Stimulated activated CD8-positive, alpha-beta memory T cell treated with anti-CD3 and anti-CD28 coated beads, Interleukin-12 subunit alpha, Interleukin-12 subunit beta, amount 100 ng/mL, for 1 hour (primary cell): ENCODE results near the gene TTC39B.

Experiments
- DNase-seq: peaks from one replicate; pipeline ENCODE4 v3.0.0-alpha.2; 2020; ENCODE audit warnings: low read depth

Gene TTC39B

GRCh38 chr9:15225564-15226126 is 81.4 kb downstream of the TTC39B start:
- no peak for DNase-seq

GRCh38 chr9:15222313-15222712 is 84.7 kb downstream of the TTC39B start:
- no peak for DNase-seq

- no peak for DNase-seq
Observed at GRCh38 chr9:15221746-15222145, 85.3 kb downstream of the TTC39B start.

GRCh38 chr9:15220658-15221318 is 86.2 kb downstream of the TTC39B start:
- no peak for DNase-seq

GRCh38 chr9:15219546-15219945 is 87.5 kb downstream of the TTC39B start:
- no peak for DNase-seq

- no peak for DNase-seq
Observed at GRCh38 chr9:15218994-15219393, 88.0 kb downstream of the TTC39B start.

- no peak for DNase-seq
Observed at GRCh38 chr9:15213249-15213648, 93.8 kb downstream of the TTC39B start.

- DNase-seq = no peak
Observed at GRCh38 chr9:15211815-15212495, 95.1 kb downstream of the TTC39B start.

GRCh38 chr9:15211160-15211814 is 95.7 kb downstream of the TTC39B start:
- DNase-seq = peak; percentile 47

- no peak for DNase-seq
Observed at GRCh38 chr9:15206903-15207696, 99.9 kb downstream of the TTC39B start.

- no peak for DNase-seq
Observed at GRCh38 chr9:15205632-15206420, 101.2 kb downstream of the TTC39B start.

GRCh38 chr9:15203581-15203980 is 103.4 kb downstream of the TTC39B start:
- no peak for DNase-seq

- DNase-seq = no peak
Observed at GRCh38 chr9:15200111-15200510, 106.9 kb downstream of the TTC39B start.

- DNase-seq = no peak
Observed at GRCh38 chr9:15192856-15193255, 114.2 kb downstream of the TTC39B start.

- DNase-seq = no peak
Observed at GRCh38 chr9:15191378-15191777, 115.6 kb downstream of the TTC39B start.

- no peak for DNase-seq
Observed at GRCh38 chr9:15189481-15189880, 117.5 kb downstream of the TTC39B start.

- DNase-seq = no peak
Observed at GRCh38 chr9:15187589-15187988, 119.4 kb downstream of the TTC39B start.

GRCh38 chr9:15182730-15183129 is 124.3 kb downstream of the TTC39B start:
- no peak for DNase-seq

- DNase-seq = no peak
Observed at GRCh38 chr9:15182101-15182551, 124.9 kb downstream of the TTC39B start.

- no peak for DNase-seq
Observed at GRCh38 chr9:15180124-15180523, 126.9 kb downstream of the TTC39B start.

GRCh38 chr9:15178631-15179030 is 128.4 kb downstream of the TTC39B start:
- DNase-seq = no peak
